Stimulated activated CD4-positive, alpha-beta T cell treated with anti-CD3 and anti-CD28 coated beads, TNF-alpha, amount 100 ng/mL, for 24 hours (primary cell): Measurements from ENCODE around the gene PASK.

Experiments used
- DNase-seq, 3 experiments: peaks; one replicate each; pipeline ENCODE4 v3.0.0-alpha.2; 2020; ENCODE audit warnings: low read depth in 3 of 3

PASK gene

GRCh38 chr2:241066893-241067341 is 82.4 kb downstream of the PASK start:
- no peak for DNase-seq

GRCh38 chr2:241066171-241066892 is 82.9 kb downstream of the PASK start:
- DNase-seq = no peak

- DNase-seq = no peak
These were observed 83.9 kb downstream of the PASK start for GRCh38 chr2:241065355-241065803.

GRCh38 chr2:241064802-241065354 is 84.4 kb downstream of the PASK start:
- no peak for DNase-seq

- peak in 1 of 3 experiments; percentile 37 for DNase-seq
These were observed 85.1 kb downstream of the PASK start for GRCh38 chr2:241064008-241064801.

- no peak for DNase-seq
These were observed 85.7 kb downstream of the PASK start for GRCh38 chr2:241063587-241063986.

- DNase-seq = no peak
These were observed 86.2 kb downstream of the PASK start for GRCh38 chr2:241063093-241063551.

GRCh38 chr2:241062389-241063092 is 86.7 kb downstream of the PASK start:
- no peak for DNase-seq

GRCh38 chr2:241061275-241061674 is 88.0 kb downstream of the PASK start:
- DNase-seq = no peak
